Esophagus squamous epithelium (tissue), 5 donors: Measurements from ENCODE around the gene DAB2IP. TPM values are rescaled to one million over a fixed set of nuclear protein-coding genes. Genes with fewer than 3 reads are reported as not detected.

Experiments used
- DNase-seq: peaks from one replicate; lab custom pipeline; 2025; lab: John Stamatoyannopoulos, UW
- H3K27ac ChIP-seq, 4 donors: fragments of 200-600 bp; sonication (generic); one replicate each; pipeline ENCODE4 v1.5.1; 2016 to 2019; ENCODE audit warnings: mild to moderate bottlenecking in 1 of 4
- H3K27me3 ChIP-seq, 4 donors: fragments of 200-600 bp; sonication (generic); 1 replicate in 3 of 4; 2 replicates in 1 of 4; pipeline versions ENCODE4 v1.5.1 to v1.6.0; 2017 to 2021; ENCODE audit warnings: antibody characterized with exemption in 1 of 4
- H3K36me3 ChIP-seq, 3 donors: fragments of 200-600 bp; sonication (generic); one replicate each; pipeline ENCODE4 v1.5.1; 2016 to 2019
- H3K4me1 ChIP-seq, 3 donors: fragments of 200-600 bp; sonication (generic); one replicate each; pipeline ENCODE4 v1.5.1; 2017 to 2019
- H3K4me3 ChIP-seq, 4 donors: fragments of 200-600 bp; sonication (generic); 1 replicate in 3 of 4; 2 replicates in 1 of 4; pipeline ENCODE4 v1.5.1; 2016 to 2019; ENCODE audit warnings: mild to moderate bottlenecking in 2 of 4, moderate library complexity in 1 of 4
- H3K9me3 ChIP-seq, 3 donors: fragments of 200-600 bp; sonication (generic); one replicate each; pipeline ENCODE4 v1.5.1; 2016 to 2019
- POLR2A ChIP-seq, 4 donors: fragments of 450-650 bp; IDR thresholded peaks; one replicate each; pipeline ENCODE4 v1.6.1; 2017; ENCODE audit warnings: antibody characterized with exemption in 4 of 4, mild to moderate bottlenecking in 4 of 4, moderate library complexity in 3 of 4
- WGBS, 2 donors: methylation state at CpG; one replicate each; pipeline ENCODE4 v1.1.5; 2018; 5-methylcytosine and 5-hydroxymethylcytosine counted together
- intact Hi-C: fragments of 100-400 bp; cut with DNase I; formaldehyde crosslinking; loops from one replicate; pipeline ENCODE4 v1.15.0; 2022
- total RNA-seq, 4 donors: library from RNA; depleted of rRNA; stranded (reverse); fragments of >200 nt; gene quantifications; one replicate each; pipeline ENCODE4 v1.1.0, GENCODE V29; 2016
- TF ChIP-seq, protein P1 (sequence below), 6 experiments: fragments of 450-650 bp in 4 of 6; fragments of 200-600 bp in 2 of 6; sonication (generic) in 2 of 6; IDR thresholded peaks; one replicate each; pipeline ENCODE4 v1.5.1; 2016 to 2019; ENCODE audit warnings: antibody characterized with exemption in 6 of 6, mild to moderate bottlenecking in 4 of 6, moderate library complexity in 4 of 6
- donor health status: DM: yes; HTN: yes; CAD: no.

DAB2IP gene
- total RNA-seq, 4 donors from 2014 or later = 28.3 to 48.8 (median 38.1) TPM

DNA sequence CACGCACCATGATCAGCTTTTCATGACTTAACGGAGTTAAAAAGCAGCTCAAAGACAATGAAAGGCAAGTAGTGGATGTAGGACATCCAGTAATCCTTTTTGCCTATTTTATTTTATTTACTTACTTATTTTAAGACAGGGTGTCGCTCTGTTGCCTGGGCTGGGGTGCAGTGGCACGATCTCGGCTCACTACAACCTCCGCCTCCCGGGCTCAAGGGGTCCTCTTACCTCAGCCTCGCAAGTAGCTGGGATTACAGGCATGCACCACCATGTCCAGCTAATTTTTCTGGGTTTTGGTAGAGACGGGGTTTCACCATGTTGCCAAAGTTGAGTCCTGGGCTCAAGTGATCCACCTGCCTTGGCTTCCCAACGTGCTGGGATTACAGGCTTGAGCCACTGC is 148.9 kb downstream of the DAB2IP start:
- no peak overlapping the region for H3K4me3 ChIP-seq
- H3K4me1 ChIP-seq = no peaks in the 10 kb centered on the region
- WGBS, 2 donors = 79 to 84% methylated on average over 6 to 10 of the region's 10 CpGs
- intact Hi-C loops = no loop called here
- TF ChIP-seq, protein P1, sequence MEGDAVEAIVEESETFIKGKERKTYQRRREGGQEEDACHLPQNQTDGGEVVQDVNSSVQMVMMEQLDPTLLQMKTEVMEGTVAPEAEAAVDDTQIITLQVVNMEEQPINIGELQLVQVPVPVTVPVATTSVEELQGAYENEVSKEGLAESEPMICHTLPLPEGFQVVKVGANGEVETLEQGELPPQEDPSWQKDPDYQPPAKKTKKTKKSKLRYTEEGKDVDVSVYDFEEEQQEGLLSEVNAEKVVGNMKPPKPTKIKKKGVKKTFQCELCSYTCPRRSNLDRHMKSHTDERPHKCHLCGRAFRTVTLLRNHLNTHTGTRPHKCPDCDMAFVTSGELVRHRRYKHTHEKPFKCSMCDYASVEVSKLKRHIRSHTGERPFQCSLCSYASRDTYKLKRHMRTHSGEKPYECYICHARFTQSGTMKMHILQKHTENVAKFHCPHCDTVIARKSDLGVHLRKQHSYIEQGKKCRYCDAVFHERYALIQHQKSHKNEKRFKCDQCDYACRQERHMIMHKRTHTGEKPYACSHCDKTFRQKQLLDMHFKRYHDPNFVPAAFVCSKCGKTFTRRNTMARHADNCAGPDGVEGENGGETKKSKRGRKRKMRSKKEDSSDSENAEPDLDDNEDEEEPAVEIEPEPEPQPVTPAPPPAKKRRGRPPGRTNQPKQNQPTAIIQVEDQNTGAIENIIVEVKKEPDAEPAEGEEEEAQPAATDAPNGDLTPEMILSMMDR (IDR thresholded peaks at IDR 0.05) = no peak
- no peak for TF ChIP-seq POLR2A (IDR thresholded peaks at IDR 0.05)
- H3K9me3 ChIP-seq = peaks cover 0 to 3% (median 0%) of the 10 kb centered on the region in 3 donors
- no peaks in the 10 kb centered on the region for H3K27me3 ChIP-seq
- H3K27ac ChIP-seq = no peak overlapping the region
- H3K36me3 ChIP-seq = no peaks in the 10 kb centered on the region
- no peak for DNase-seq

DNA sequence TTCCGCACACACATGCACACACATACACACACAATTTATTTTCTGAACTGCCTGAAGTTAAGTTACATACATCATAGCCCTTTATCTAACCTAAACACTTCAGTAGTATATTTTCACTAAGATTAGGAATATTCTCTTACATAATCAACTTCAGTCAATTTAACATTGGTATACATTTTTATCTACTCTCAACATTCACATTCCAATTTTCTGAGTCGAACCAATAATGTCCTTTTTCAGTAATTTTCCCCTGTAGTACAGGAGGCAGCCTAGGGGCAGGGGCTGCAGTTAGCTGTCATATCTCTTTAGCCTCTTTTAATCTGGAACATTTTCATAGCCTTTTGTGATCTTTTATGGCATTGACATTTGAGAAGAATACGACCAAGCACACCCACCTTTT is 150.1 kb downstream of the DAB2IP start:
- intact Hi-C loops = no loop called here
- 55 to 67% methylated on average over 3 of the region's 3 CpGs for WGBS, 2 donors

DNA sequence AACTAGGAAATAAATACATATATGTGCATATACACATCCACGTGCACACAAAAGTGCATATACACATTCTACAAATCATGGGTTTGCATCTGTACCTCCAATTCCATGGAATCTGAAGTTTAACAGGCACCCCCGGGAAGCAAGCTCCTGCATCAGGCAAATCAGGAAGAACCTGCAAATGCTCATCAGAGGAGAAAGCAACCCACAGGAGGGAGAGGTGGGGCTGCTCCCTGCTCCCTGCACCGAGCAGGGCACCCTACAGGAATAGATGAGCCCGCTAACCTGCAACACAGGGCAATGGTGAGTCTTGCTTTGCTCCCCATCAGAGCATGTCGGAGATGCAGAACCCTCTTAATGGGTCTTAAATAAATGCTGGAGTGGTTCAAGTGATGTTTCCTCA is 151.3 kb downstream of the DAB2IP start:
- intact Hi-C loops = no loop called here
- Histone ChIP-seq H3K27ac (no peak overlapping the region), H3K9me3 (peaks cover 0 to 3% (median 0%) of the 10 kb centered on the region in 3 donors), H3K27me3 (no peaks in the 10 kb centered on the region), H3K4me1 (peaks cover 0 to 8% (median 0%) of the 10 kb centered on the region in 3 donors), H3K36me3 (no peaks in the 10 kb centered on the region), H3K4me3 (no peak overlapping the region)
- WGBS, 2 donors = 76 to 89% methylated on average over 5 of the region's 5 CpGs
- no peak for TF ChIP-seq POLR2A (IDR thresholded peaks at IDR 0.05)
- TF ChIP-seq, protein P1 (IDR thresholded peaks at IDR 0.05) = no peak
- DNase-seq = no peak

More for the DNA sequence above, 150.1 kb downstream of the DAB2IP start:
- Histone ChIP-seq H3K4me3 (no peak overlapping the region), H3K4me1 (no peaks in the 10 kb centered on the region), H3K9me3 (peaks cover 0 to 3% (median 0%) of the 10 kb centered on the region in 3 donors), H3K27ac (no peak overlapping the region), H3K27me3 (no peaks in the 10 kb centered on the region), H3K36me3 (no peaks in the 10 kb centered on the region)
- TF ChIP-seq POLR2A (IDR thresholded peaks at IDR 0.05) = no peak
- TF ChIP-seq, protein P1 (IDR thresholded peaks at IDR 0.05) = no peak
- no peak for DNase-seq

DNA sequence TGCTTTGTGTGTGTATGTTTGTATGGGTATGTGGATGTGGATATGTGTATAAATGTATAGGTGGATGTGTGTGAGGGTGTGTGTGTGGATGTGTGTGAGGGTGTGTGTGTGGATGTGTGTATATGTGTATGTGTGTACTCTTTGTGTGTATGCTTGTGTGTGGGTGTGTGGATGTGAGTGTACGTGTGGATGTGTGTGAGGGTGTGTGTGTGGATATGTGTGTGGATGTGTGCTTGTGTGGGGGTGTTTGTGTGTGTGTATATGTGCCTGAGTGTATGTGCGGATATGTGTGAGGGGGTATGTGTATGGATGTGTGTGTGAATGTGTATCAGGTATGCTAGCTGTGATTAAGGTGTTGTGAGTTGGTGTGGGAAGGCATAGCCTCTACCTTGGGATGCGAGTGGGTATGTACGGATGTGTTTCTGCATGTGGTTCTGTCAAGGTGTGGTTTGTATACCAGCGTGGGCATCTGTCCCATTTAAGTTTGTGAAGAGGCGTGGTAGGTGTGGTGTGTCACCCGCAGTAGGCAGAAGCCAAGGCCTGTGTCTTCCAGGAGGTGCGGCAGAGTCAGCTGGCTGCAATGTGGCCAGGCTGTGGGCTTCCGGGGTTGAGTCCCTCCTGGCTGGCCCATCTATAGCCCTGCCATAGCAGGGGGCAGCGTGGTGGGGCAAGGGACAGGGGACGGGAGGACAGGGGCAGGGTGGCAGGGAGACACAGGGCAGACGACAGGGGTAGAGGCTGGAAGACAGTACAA is 155.8 kb downstream of the DAB2IP start:
- DNase-seq = no peak
- H3K36me3 ChIP-seq = no peaks in the 10 kb centered on the region
- H3K9me3 ChIP-seq = peaks cover 0 to 3% (median 0%) of the 10 kb centered on the region in 3 donors
- peaks cover 0 to 10% (median 0%) of the 10 kb centered on the region in 3 donors for H3K4me1 ChIP-seq
- H3K27me3 ChIP-seq = no peaks in the 10 kb centered on the region
- TF ChIP-seq POLR2A (IDR thresholded peaks at IDR 0.05) = no peak
- TF ChIP-seq, protein P1 (IDR thresholded peaks at IDR 0.05) = no peak
- WGBS, 2 donors = 37 to 61% methylated on average over 7 to 10 of the region's 12 CpGs
- H3K4me3 ChIP-seq = no peak overlapping the region
- H3K27ac ChIP-seq = no peak overlapping the region
- intact Hi-C loops = no loop called here

DNA sequence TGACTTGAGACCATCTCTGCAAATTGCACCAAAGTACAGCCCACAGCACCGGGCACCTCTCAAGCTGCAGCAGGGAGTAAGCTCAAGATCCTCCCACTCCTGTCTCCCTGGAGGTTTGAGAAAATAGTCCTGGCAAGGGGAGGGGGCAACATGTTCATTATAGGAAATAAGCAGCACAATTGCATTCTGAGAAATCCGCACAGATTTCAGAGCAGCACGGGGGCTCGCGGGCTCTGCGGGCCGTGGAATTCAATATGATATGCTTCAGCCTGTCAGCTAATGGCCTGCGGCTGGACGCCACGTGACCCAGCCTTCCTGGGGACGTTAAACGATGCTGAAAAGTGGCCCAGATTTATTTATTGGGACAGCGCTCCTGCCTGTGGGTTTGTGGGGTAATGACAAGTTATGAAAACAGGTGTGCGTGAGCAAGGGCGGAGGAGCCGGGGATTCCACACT is 156.4 kb downstream of the DAB2IP start:
- intact Hi-C loops = no loop called here
- DNase-seq = no peak
- WGBS, 2 donors = 63 to 69% methylated on average over 16 of the region's 16 CpGs
- peaks cover 0 to 3% (median 0%) of the 10 kb centered on the region in 3 donors for H3K9me3 ChIP-seq
- TF ChIP-seq, protein P1 (IDR thresholded peaks at IDR 0.05) = no peak
- TF ChIP-seq POLR2A (IDR thresholded peaks at IDR 0.05) = no peak
- H3K27ac ChIP-seq = no peak overlapping the region
- no peaks in the 10 kb centered on the region for H3K27me3 ChIP-seq
- H3K36me3 ChIP-seq = no peaks in the 10 kb centered on the region
- H3K4me3 ChIP-seq = no peak overlapping the region
- H3K4me1 ChIP-seq = peaks cover 0 to 10% (median 0%) of the 10 kb centered on the region in 3 donors
